GM18858 (cell line): Measurements from ENCODE around the gene PRKAR2A.
"Not testable (repeated sequence)": the region's sequence is repeated elsewhere in the genome, so short reads cannot be mapped to it uniquely, and the experiment has no call there.

Experiments
- ATAC-seq: cut with Tn5 transposase; IDR thresholded peaks from one replicate; pipeline ENCODE4 v1.9.1; 2021; ENCODE audit not compliant: unreplicated experiment

The PRKAR2A gene

GRCh38 chr3:48837163-48837562 is 10.5 kb downstream of the PRKAR2A start:
- ATAC-seq = no peak

GRCh38 chr3:48835650-48836366 is 11.9 kb downstream of the PRKAR2A start:
- ATAC-seq = no peak

DNA sequence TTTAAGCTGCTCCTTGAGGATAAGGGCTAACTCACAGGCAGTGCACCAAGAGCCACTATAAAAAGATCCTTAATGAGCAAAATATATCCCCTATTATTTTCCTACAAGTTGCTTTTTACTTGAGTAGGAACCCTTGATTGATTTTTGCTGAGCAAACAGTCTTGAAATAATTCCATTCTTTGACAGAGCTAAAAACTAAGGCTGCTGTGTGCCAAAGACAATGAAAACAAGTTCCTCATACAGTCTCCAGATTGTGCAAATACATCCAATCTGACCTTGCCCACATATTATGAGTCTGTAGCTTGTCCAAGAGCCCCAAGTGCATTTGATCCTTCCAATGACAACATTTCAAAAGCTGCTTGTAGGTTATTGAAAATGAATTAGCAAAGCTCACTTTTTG is 15.0 kb downstream of the PRKAR2A start:
- no peak for ATAC-seq

DNA sequence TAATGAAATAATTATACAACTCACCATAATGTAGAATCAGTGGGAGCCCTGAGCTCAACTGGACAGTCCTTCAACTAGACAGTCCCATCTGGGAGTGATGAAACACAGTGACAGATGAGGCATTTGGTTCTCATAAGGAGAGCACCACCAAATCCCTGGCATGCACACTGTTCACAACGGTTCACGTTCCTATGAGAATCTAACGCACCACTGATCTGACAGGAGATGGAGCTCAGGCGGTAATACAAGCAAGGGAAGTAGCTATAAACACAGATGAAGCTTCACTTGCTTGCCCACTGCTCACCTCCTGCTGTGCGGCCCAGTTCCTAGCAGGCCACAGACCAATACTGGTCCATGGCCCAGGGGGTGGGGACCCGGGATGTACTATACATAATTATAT is 17.0 kb downstream of the PRKAR2A start:
- no peak for ATAC-seq

DNA sequence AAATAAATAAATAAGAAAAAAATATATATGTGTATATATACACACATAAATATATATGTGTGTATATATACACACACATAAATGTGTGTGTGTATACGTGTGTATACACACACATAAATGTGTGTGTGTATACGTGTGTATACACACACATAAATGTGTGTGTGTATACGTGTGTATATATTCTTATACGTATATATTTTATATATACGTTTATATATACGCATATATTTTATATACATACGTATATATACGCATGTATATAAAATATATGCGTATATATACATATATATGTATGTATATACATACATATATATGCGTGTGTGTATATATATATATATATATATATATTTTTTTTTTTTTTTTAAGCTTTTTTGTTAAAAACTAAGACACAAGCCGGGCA is 18.1 kb downstream of the PRKAR2A start:
- not testable (repeated sequence) for ATAC-seq

DNA sequence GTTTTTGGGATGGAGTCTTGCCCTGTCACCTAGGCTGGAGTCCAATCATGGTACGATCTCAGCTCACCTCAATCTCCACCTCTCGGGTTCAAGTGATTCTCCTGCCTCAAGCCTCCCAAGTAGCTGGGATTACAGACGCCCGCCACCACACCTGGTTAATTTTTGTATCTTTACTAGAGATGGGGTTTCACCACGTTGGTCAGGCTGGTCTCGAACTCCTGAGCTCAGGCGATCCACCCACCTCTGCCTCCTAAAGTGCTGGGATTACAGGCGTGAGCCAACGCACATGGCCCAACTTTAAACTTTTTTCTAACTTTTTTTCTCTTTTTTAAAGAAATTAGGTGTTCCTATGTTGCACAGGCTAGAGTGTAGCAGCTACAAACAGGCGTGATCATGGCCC is 19.8 kb downstream of the PRKAR2A start:
- ATAC-seq = not testable (repeated sequence)

DNA sequence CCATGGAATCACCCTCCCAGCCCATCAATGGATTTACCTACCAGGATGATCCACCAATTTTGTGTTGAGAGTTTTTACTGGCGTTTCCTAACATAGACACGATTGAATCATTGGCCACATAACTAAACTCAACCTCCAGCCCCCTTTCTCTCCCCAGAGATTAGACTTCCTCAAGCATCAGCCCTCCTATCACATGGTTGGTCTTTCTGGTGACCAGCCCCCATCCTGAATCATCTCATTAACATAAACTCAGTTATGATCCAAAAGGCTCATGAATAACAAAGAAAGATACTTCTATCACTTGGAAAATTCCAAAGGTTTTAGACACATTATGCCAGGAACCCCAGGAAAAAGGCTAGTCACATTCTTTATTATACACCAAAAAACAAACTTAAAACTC is 21.2 kb downstream of the PRKAR2A start:
- no peak for ATAC-seq

- no peak for ATAC-seq
Measured at GRCh38 chr3:48820612-48821324, 26.9 kb downstream of the PRKAR2A start.

DNA sequence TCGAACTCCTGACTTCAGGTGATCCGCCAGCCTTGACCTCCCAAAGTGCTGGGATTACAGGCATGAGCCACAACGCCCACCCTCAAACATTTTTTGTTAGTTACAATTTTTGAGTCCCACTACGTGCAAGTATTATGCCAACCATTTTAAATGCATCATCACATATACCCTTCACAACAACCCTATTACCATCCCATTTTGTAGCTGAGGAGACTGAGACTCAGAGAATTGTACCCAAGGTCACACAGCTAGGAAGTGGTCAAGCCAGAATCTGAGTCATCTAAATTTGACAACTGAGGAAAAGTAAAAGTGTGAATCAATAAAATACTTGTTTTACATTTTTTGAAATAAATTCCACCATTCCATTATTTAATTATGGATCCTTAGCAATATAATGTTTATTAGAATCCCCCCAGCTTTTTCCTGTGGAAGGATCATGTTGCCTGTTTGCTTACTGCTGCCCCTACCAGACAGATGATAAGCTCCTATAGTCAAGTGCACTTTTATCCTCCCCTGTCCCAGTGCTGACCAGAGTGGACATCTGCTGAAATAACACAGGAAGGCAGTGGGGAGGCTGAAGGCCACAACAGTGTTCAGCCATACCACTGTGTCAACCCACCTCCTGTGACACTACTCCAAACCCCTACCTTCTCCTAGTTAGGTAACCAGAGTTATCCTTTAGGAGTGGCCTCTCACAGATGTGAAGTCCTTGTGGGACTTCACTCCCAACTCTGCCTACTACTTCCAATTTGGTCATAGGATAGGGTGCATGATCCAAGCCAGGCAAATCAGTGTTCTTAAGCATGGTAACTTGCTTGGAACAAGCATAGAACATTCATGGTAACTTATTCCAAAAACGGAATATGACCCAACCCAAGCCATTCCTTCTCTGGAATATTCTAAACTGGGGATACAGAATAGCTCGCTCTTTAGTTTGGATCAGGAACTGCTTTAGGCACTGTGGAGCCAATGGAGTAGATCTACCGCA is 28.1 kb downstream of the PRKAR2A start:
- ATAC-seq = no peak

DNA sequence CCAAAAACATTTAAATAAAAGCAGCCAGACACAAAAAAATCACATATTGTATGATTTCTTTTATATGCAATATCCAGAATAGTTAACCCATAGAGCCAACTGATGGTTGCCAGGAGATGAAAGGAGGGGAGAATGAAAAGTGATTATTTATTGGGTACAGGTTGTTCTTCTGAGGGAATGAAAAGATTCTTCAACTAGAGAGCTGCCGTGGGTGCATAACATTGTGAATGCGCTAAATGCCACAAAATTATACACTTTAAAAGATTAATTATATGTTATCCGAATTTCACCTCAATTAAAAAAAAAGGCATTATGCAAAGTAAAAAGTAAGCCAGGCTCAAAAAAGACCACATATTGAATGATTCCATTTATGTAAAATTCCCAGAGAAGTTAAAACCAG is 36.1 kb downstream of the PRKAR2A start:
- ATAC-seq = no peak

GRCh38 chr3:48804930-48805329 is 42.7 kb downstream of the PRKAR2A start:
- ATAC-seq = no peak

GRCh38 chr3:48800831-48801230 is 46.8 kb downstream of the PRKAR2A start:
- not testable (repeated sequence) for ATAC-seq

DNA sequence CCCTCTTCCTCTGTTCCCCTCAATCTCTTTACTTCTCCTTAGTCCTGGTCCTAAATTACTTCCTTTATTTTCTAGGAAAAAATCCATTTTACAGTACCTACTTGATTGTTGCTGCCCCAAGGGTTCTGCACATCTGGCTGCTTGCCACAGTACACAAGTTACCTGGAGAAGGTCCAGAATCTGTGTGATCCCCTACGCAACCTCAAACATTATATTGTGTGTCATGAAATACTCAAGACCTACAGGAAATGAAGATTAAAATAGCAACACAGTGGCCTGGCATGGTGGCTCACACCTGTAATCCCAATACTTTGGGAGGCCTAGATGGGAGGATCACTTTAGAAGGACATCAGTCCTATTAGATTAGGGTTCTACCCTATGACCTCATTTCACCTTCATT is 48.7 kb downstream of the PRKAR2A start:
- ATAC-seq = no peak

- no peak for ATAC-seq
Measured at GRCh38 chr3:48797626-48798025, 50.0 kb downstream of the PRKAR2A start.

- no peak for ATAC-seq
Measured at GRCh38 chr3:48795997-48796732, 51.5 kb downstream of the PRKAR2A start.

GRCh38 chr3:48793484-48793883 is 54.2 kb downstream of the PRKAR2A start:
- not testable (repeated sequence) for ATAC-seq

DNA sequence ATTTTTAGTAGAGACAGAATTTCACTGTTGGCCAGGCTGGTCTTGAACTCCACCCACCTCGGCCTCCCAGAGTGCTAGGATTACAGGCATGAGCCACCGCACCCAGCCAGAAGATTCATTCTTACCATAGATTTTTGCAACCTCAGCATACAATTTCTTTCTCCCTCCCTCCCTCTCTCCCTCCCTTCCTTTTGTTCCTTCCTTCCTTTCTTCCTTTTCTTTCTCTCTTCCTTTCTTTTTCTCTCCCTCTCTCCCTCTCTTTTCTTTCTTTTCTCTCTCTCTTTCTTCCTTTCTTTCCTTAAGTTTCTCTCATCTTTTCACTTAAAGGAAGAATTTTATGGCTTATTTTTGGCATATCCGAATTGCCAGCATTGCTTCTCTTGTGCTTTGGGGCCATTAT is 58.0 kb downstream of the PRKAR2A start:
- no peak for ATAC-seq

- no peak for ATAC-seq
Measured at GRCh38 chr3:48788544-48789162, 59.0 kb downstream of the PRKAR2A start.

DNA sequence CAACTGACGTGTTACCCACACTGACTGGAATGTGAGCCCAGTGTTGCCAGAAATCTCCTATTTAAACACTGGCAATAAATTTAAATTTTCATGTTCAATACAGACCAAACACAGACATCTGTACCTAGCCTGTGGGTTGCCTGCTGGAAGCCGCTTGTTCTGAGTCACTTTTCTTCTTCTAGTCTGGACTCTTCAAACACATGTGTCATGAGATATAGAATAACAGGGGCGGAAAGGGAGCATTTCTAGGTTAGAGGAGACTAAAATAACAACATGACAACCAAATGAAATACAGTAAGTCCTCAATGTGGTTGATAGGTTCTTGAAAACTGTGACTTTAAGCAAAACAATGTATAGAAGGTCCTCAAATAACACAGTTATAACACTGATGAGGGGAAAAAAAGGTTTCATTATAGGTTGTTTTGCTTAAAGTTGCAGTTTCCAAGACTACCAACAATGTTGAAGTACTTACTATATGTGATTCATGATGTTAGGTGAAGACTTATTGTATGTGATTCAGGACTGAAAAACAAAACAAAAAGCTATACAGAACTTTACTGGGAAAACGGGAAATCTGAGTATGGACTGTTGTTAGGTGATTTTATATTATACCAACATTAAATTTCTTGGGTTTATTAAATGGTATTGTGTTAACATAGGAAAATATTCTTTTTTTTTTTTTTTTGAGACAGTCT is 63.1 kb downstream of the PRKAR2A start:
- ATAC-seq = no peak

- ATAC-seq = no peak
Measured at GRCh38 chr3:48783304-48783703, 64.4 kb downstream of the PRKAR2A start.
